Smooth muscle cell (in vitro differentiated cells): ENCODE measurements around the gene PKN2. TPM values are rescaled to one million over a fixed set of nuclear protein-coding genes. Genes with fewer than 3 reads are reported as not detected.

Source experiments
- DNase-seq: peaks from one replicate; lab custom pipeline; 2025; ENCODE audit not compliant: unreplicated experiment; lab: John Stamatoyannopoulos, UW
- H2AFZ ChIP-seq: fragments of 200-600 bp; sonication (generic); 2 replicates; pipeline ENCODE4 v1.6.0; 2016; ENCODE audit warnings: antibody characterized with exemption, low read depth, mild to moderate bottlenecking
- H3F3A ChIP-seq: fragments of 200-600 bp; sonication (generic); 2 replicates; pipeline ENCODE4 v1.6.0; 2017; ENCODE audit warnings: antibody characterized with exemption, low read depth
- H3K27ac ChIP-seq: fragments of 200-600 bp; sonication (generic); 2 replicates; pipeline ENCODE4 v1.5.1; 2016; ENCODE audit warnings: low read depth, mild to moderate bottlenecking
- H3K27me3 ChIP-seq: fragments of 200-600 bp; sonication (generic); 2 replicates; pipeline ENCODE4 v1.6.1; 2016; ENCODE audit warnings: low read depth, mild to moderate bottlenecking
- H3K36me3 ChIP-seq: fragments of 200-600 bp; sonication (generic); 2 replicates; pipeline ENCODE4 v1.5.1; 2016; ENCODE audit warnings: low read depth
- H3K4me1 ChIP-seq: fragments of 200-600 bp; sonication (generic); 2 replicates; pipeline ENCODE4 v1.5.1; 2016; ENCODE audit warnings: low read depth
- H3K4me2 ChIP-seq: fragments of 200-600 bp; sonication (generic); 2 replicates; pipeline ENCODE4 v1.6.0; 2016; ENCODE audit warnings: mild to moderate bottlenecking
- H3K4me3 ChIP-seq: fragments of 200-600 bp; sonication (generic); 2 replicates; pipeline ENCODE4 v1.5.1; 2016; ENCODE audit warnings: mild to moderate bottlenecking
- H3K79me2 ChIP-seq: fragments of 200-600 bp; sonication (generic); 2 replicates; pipeline ENCODE4 v1.6.0; 2016; ENCODE audit warnings: low read depth, mild to moderate bottlenecking
- H3K9ac ChIP-seq: fragments of 200-600 bp; sonication (generic); 2 replicates; pipeline ENCODE4 v1.6.0; 2016; ENCODE audit warnings: low read depth
- H3K9me3 ChIP-seq: fragments of 200-600 bp; sonication (generic); replicated peaks from 2 replicates; pipeline ENCODE4 v1.5.1; 2016; ENCODE audit warnings: low read depth
- H4K20me1 ChIP-seq: fragments of 200-600 bp; sonication (generic); 2 replicates; pipeline ENCODE4 v1.6.0; 2016; ENCODE audit warnings: low read depth
- WGBS: methylation state at CpG from one replicate; pipeline ENCODE4 v1.1.7; 2016; ENCODE audit warnings: low lambda C conversion rate; 5-methylcytosine and 5-hydroxymethylcytosine counted together
- polyA plus RNA-seq: library from polyadenylated mRNA; unstranded; fragments of >200 nt; fragmentation: Nextera tagmentation; extraction: Ambion mirVana; gene quantifications from 2 replicates; pipeline ENCODE4 v1.2.1, GENCODE V29; 2016
- total RNA-seq: library from RNA; depleted of rRNA; stranded (reverse); fragments of >200 nt; gene quantifications from 2 replicates; pipeline ENCODE4 v1.2.3, GENCODE V29; 2014
- TF ChIP-seq, protein P1 (sequence below): fragments of 200-600 bp; sonication (generic); IDR thresholded peaks from 2 replicates; pipeline ENCODE4 v1.5.1; 2017; ENCODE audit warnings: borderline replicate concordance, mild to moderate bottlenecking, antibody characterized with exemption; ENCODE audit not compliant: insufficient read depth, poor library complexity, severe bottlenecking

The PKN2 gene
- total and polyA plus RNA-seq, 2 experiments from 2014 or later, result 16.3 to 41.2 TPM

DNA sequence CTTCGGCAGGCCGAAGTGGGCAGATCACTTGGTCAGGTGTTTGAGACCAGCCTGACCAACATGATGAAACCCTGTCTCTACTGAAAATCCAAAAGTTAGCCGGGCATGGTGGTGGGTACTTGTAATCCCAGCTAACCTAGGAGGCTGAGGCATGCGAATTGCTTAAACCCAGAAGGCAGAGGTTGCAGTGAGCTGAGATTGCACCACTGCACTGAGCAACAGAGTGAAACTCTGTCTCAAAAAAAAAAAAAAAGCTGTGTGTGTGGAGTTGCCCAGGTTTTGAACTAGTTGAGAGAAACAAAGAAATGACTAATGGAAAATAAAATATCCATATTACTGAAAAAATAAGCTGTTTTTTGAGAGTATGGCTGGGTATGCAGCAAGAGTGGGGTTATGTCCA, 107.1 kb downstream of the PKN2 start:
- H3K4me1 ChIP-seq, result no peaks in the 10 kb centered on the region
- no peak overlapping the region for H3K4me3 ChIP-seq
- H3K79me2 ChIP-seq, result no peaks in the 10 kb centered on the region
- H3K27me3 ChIP-seq, result no peaks in the 10 kb centered on the region
- no peak for DNase-seq
- H3K27ac ChIP-seq, result no peak overlapping the region
- no peak overlapping the region for H2AFZ ChIP-seq
- TF ChIP-seq, protein P1, sequence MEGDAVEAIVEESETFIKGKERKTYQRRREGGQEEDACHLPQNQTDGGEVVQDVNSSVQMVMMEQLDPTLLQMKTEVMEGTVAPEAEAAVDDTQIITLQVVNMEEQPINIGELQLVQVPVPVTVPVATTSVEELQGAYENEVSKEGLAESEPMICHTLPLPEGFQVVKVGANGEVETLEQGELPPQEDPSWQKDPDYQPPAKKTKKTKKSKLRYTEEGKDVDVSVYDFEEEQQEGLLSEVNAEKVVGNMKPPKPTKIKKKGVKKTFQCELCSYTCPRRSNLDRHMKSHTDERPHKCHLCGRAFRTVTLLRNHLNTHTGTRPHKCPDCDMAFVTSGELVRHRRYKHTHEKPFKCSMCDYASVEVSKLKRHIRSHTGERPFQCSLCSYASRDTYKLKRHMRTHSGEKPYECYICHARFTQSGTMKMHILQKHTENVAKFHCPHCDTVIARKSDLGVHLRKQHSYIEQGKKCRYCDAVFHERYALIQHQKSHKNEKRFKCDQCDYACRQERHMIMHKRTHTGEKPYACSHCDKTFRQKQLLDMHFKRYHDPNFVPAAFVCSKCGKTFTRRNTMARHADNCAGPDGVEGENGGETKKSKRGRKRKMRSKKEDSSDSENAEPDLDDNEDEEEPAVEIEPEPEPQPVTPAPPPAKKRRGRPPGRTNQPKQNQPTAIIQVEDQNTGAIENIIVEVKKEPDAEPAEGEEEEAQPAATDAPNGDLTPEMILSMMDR, result no peak
- no peaks in the 10 kb centered on the region for H3K9me3 ChIP-seq
- H3K36me3 ChIP-seq, result peaks cover 11% of the 10 kb centered on the region
- 99% methylated on average over 4 of the region's 4 CpGs for WGBS
- H3K4me2 ChIP-seq, result no peak overlapping the region
- no peak overlapping the region for H3K9ac ChIP-seq
- H3F3A ChIP-seq, result no peaks in the 10 kb centered on the region
- H4K20me1 ChIP-seq, result no peaks in the 10 kb centered on the region

DNA sequence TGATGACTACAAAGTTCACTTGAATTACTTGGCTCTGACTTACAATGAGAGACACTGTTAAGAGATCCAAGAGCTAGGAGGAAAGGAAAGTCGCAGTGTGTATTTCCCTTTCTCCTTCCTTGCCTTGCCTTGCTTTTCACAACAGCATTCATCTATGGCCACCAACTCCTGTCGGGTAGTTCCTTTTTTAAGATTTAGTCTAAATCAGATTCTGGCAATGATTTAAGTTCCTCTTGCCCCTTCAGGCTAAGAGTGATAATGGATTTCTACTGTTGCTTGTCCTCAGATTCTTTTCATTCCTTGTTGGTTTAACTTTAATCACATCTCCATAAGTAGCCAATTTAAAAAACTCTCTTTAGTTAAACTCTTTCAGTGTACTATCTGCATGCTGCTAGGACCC, 115.4 kb downstream of the PKN2 start:
- Histone ChIP-seq H3K4me2 (peak overlapping the region; percentile 11), H3K27ac (peak overlapping the region; percentile 58), H3F3A (peaks cover 11% of the 10 kb centered on the region), H3K9ac (no peak overlapping the region), H4K20me1 (no peaks in the 10 kb centered on the region), H3K9me3 (no peaks in the 10 kb centered on the region), H3K4me3 (no peak overlapping the region), H2AFZ (no peak overlapping the region), H3K36me3 (no peaks in the 10 kb centered on the region), H3K4me1 (peaks cover 2% of the 10 kb centered on the region), H3K27me3 (no peaks in the 10 kb centered on the region), H3K79me2 (peaks cover 6% of the 10 kb centered on the region)
- TF ChIP-seq, protein P1, result no peak
- no peak for DNase-seq
- WGBS, result 87% methylated on average over 2 of the region's 2 CpGs

DNA sequence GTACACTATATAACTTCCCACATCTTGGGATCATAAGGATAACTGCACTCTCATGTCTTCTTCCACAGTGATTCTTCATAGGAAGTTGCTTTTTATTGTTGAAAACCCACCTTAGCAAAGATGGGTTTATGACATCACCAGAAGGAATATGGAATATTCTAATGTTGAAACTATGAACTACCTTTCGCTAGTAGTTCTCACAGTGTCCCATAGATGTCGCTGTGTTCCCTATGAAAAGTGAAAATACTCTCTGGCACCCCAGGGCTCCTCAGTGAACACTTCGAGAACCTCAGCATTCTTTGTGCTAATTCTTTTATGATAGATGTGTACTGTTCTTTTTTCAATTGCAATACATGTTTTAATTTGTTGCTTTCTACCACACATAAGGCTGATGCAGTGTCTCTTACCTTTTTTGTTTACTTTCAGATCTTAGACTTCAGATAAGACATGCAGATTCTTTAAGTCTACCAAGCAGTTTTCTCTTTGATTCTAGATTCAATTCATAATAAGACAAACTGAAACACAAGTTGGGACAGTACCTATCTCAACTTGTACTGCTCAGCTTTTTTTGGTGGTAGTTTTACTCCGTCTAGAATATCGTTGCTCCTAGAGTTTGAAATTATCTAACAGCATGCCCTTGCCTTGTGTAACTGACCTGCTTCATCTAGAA, 116.4 kb downstream of the PKN2 start:
- TF ChIP-seq, protein P1, result peak; percentile 70
- no peak for DNase-seq
- Histone ChIP-seq H3K36me3 (peaks cover 4% of the 10 kb centered on the region), H3K4me1 (peaks cover 2% of the 10 kb centered on the region), H3K79me2 (peaks cover 6% of the 10 kb centered on the region), H3K4me2 (no peak overlapping the region), H4K20me1 (no peaks in the 10 kb centered on the region), H3K27ac (peak overlapping the region; percentile 58), H3K4me3 (no peak overlapping the region), H2AFZ (no peak overlapping the region), H3K9me3 (no peaks in the 10 kb centered on the region), H3K27me3 (no peaks in the 10 kb centered on the region), H3F3A (peaks cover 11% of the 10 kb centered on the region), H3K9ac (no peak overlapping the region)
- 73% methylated on average over 5 of the region's 5 CpGs for WGBS
